ENCODE measurements around the gene REP15. TPM values are rescaled to one million over a fixed set of nuclear protein-coding genes. Genes with fewer than 3 reads are reported as not detected.
"Not testable (repeated sequence)": the region's sequence is repeated elsewhere in the genome, so short reads cannot be mapped to it uniquely, and the experiment has no call there.

REP15 gene
- total and polyA plus RNA-seq, 2 of the 4 experiments (the other 2 are of a cell fraction): 0.48 to 2.2 TPM

DNA sequence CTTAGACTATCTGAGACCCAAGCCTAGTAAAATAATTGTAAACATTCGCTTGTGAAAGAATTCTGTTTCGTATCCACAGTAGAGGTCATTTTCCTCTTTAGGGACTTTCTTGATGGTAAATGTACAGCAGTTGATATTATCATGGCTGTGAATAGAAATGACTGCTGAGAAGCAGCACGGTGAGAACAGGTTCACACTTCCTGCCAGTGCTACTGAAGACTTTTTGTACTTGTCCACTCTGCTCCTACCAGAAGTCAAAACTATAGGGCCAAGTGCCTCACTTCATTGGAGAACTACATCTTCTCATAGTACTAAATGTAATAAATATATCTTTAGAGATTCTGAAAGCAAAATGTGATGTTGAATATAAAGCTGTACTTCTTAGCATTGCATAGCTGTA lies 40.8 kb upstream of the REP15 start:
- H3K4me2 ChIP-seq (ENCODE audit: low read depth, low read length); intact Hi-C loops (cut with micrococcal nuclease); H3K9me1 ChIP-seq (ENCODE audit: insufficient read depth, low read length); H2BK5ac ChIP-seq (ENCODE audit: low read depth, low read length, poor library complexity, severe bottlenecking); BruUV-seq (replicated peaks); dilution Hi-C loops (cut with HindIII; ENCODE audit: low sequenced_read_pairs, unreplicated experiment); H4K91ac ChIP-seq (ENCODE audit: insufficient read depth, low read depth, low read length); DNase-seq; H3K23ac ChIP-seq (ENCODE audit: low read depth, low read length); H4K20me1 ChIP-seq (ENCODE audit: insufficient read depth, low read length); H3K4me1 ChIP-seq (ENCODE audit: control insufficient read depth, insufficient read depth, low read length); H4K5ac ChIP-seq (ENCODE audit: low read depth, low read length); H2BK15ac ChIP-seq (ENCODE audit: low read depth, low read length); H3K27me3 ChIP-seq (ENCODE audit: control insufficient read depth, insufficient read depth, low read length); H3K36me3 ChIP-seq (ENCODE audit: control insufficient read depth, insufficient read depth, low read length); H4K8ac ChIP-seq (ENCODE audit: low read depth in 2 of 2, low read length in 2 of 2); POLR2A ChIA-PET (ENCODE audit: unreplicated experiment); H3K27ac ChIP-seq (ENCODE audit: insufficient read depth, low read length); H3K18ac ChIP-seq (ENCODE audit: low read depth, low read length); H2AK5ac ChIP-seq (ENCODE audit: low read depth, low read length); CTCF ChIA-PET; H2AK9ac ChIP-seq (replicated peaks; ENCODE audit: low read depth, low read length, poor library complexity); H3K9ac ChIP-seq (ENCODE audit: low read depth, low read length); H2BK20ac ChIP-seq (ENCODE audit: low read depth, low read length); ATAC-seq (ENCODE audit: low read depth); H2BK120ac ChIP-seq (ENCODE audit: low read depth, low read length); H2AFZ ChIP-seq (replicated peaks; ENCODE audit: low read length, poor library complexity); in situ Hi-C loops (cut with MboI; ENCODE audit: low sequenced_read_pairs); H3K4ac ChIP-seq (ENCODE audit: low read depth, low read length); H3K4me3 ChIP-seq (ENCODE audit: insufficient read depth, low read depth, low read length); H3K14ac ChIP-seq (replicated peaks; ENCODE audit: low read depth, low read length); H3K9me3 ChIP-seq (ENCODE audit: control insufficient read depth, insufficient read depth, low read length); H3K56ac ChIP-seq (ENCODE audit: extremely low read depth, insufficient read depth, low read length): not testable (repeated sequence)
- H3K79me1 ChIP-seq (ENCODE audit: low read depth in 1 of 2, low read length in 2 of 2): peaks cover 0 to 12% of the 10 kb centered on the region in 2 experiments; a peak in 2 of 4 replicates
- WGBS, 2 experiments (ENCODE audit: extremely low coverage in 2 of 2, insufficient read length in 1 of 2): no CpG with 5 or more reads among the region's 3 CpGs

Data from IMR-90 (cell line).